Measurements from ENCODE around the gene VKORC1L1. TPM values are rescaled to one million over a fixed set of nuclear protein-coding genes. Genes with fewer than 3 reads are reported as not detected.

Gene VKORC1L1
- total and polyA plus RNA-seq, 9 of the 15 experiments (the other 6 are each of a cell fraction or from before 2014, with no cell fraction given): 6.8 to 36.5 (median 19.3) TPM

GRCh38 chr7:65981965-65982792 lies 109.3 kb downstream of the VKORC1L1 start, which contains the start of gene GUSB (continued):
- TF ChIP-seq ZNF518B (CRISPR knock-in tag; IDR thresholded peaks at IDR 0.05) (no peak), XRCC5 (IDR thresholded peaks at IDR 0.05; ENCODE audit: low read depth, low read length) (peak; percentile 87; the same call in 1 of the 2 replicates), HNRNPH1 (optimal IDR thresholded peaks at IDR 0.05; ENCODE audit: low read depth, low read length) (no peak), SMARCE1 (IDR thresholded peaks at IDR 0.05) (no peak), XRCC4 (IDR thresholded peaks at IDR 0.05; ENCODE audit: extremely low read depth, insufficient read depth, insufficient read length) (no peak), GTF3C2 (IDR thresholded peaks at IDR 0.05; ENCODE audit: borderline replicate concordance, extremely low read depth, insufficient read length) (peak; percentile 34), TCF7L2 (IDR thresholded peaks at IDR 0.05; ENCODE audit: low read depth, low read length) (no peak), STAT5B (CRISPR knock-in tag; IDR thresholded peaks at IDR 0.05) (no peak), SMARCA4 (IDR thresholded peaks at IDR 0.05) (no peak), SAP30 (IDR thresholded peaks at IDR 0.05; ENCODE audit: borderline replicate concordance, insufficient read depth, low read depth, low read length, poor library complexity, severe bottlenecking) (no peak), RBBP5 (IDR thresholded peaks at IDR 0.05; ENCODE audit: borderline replicate concordance, insufficient read depth, low read length, poor library complexity, severe bottlenecking) (peak; percentile 74), NUFIP1 (IDR thresholded peaks at IDR 0.05; ENCODE audit: partially characterized antibody) (no peak), TSHZ1 (CRISPR knock-in tag; IDR thresholded peaks at IDR 0.05) (no peak), CREM (IDR thresholded peaks at IDR 0.05; ENCODE audit: low read depth) (peak; percentile 99)
